H9 (cell line): ENCODE results near the gene ABCE1. TPM values are rescaled to one million over a fixed set of nuclear protein-coding genes. Genes with fewer than 3 reads are reported as not detected.

Source experiments
- DNase-seq: peaks from one replicate; pipeline ENCODE4 v3.0.0-alpha.2; 2017
- H2AFZ ChIP-seq: one replicate; pipeline ENCODE4 v1.6.1; 2013; ENCODE audit warnings: mild to moderate bottlenecking, low read length, control low read depth, moderate library complexity
- H2AK5ac ChIP-seq: 2 replicates; pipeline ENCODE4 v1.6.1; 2013; ENCODE audit warnings: low read length, control low read depth, mixed read lengths; ENCODE audit not compliant: insufficient read length
- H2BK120ac ChIP-seq: one replicate; pipeline ENCODE4 v1.6.1; 2013; ENCODE audit warnings: low read depth, mild to moderate bottlenecking, low read length, control low read depth, inconsistent platforms; ENCODE audit not compliant: poor library complexity, severe bottlenecking
- H2BK12ac ChIP-seq: 2 replicates; pipeline ENCODE4 v1.6.1; 2013; ENCODE audit warnings: low read length, control low read depth, mixed read lengths, low read depth; ENCODE audit not compliant: insufficient read length
- H2BK15ac ChIP-seq: 2 replicates; pipeline ENCODE4 v1.6.1; 2013; ENCODE audit warnings: low read depth, low read length, control low read depth
- H2BK20ac ChIP-seq: one replicate; pipeline ENCODE4 v1.6.1; 2013; ENCODE audit warnings: low read depth, mild to moderate bottlenecking, low read length, control low read depth, inconsistent platforms; ENCODE audit not compliant: poor library complexity, severe bottlenecking
- H2BK5ac ChIP-seq: 2 replicates; pipeline ENCODE4 v1.6.1; 2013; ENCODE audit warnings: low read length, control low read depth, mixed read lengths; ENCODE audit not compliant: insufficient read length
- H3K14ac ChIP-seq: 2 replicates; pipeline ENCODE4 v1.6.1; 2013; ENCODE audit warnings: low read length, control low read depth; ENCODE audit not compliant: insufficient read depth
- H3K18ac ChIP-seq: 2 replicates; pipeline ENCODE4 v1.6.1; 2013; ENCODE audit warnings: low read depth, mild to moderate bottlenecking, mixed read lengths, low read length, control low read depth; ENCODE audit not compliant: insufficient read length
- H3K23ac ChIP-seq: 2 replicates; pipeline ENCODE4 v1.6.1; 2013; ENCODE audit warnings: low read length, control low read depth, mixed read lengths, low read depth; ENCODE audit not compliant: insufficient read length
- H3K23me2 ChIP-seq: 2 replicates; pipeline ENCODE4 v1.6.1; 2013; ENCODE audit warnings: low read depth, mild to moderate bottlenecking, mixed read lengths, low read length, control low read depth; ENCODE audit not compliant: insufficient read length, poor library complexity, severe bottlenecking
- H3K27ac ChIP-seq: 2 replicates; pipeline ENCODE4 v1.5.1; 2013; ENCODE audit warnings: low read length, control low read depth, mixed read lengths, low read depth; ENCODE audit not compliant: insufficient read length
- H3K27me3 ChIP-seq: 2 replicates; pipeline ENCODE4 v1.6.1; 2013; ENCODE audit warnings: low read length, control low read depth, inconsistent platforms; ENCODE audit not compliant: insufficient read depth
- H3K4ac ChIP-seq: 2 replicates; pipeline ENCODE4 v1.6.1; 2013; ENCODE audit warnings: low read depth, mild to moderate bottlenecking, control low read depth, inconsistent platforms, low read length, moderate library complexity
- H3K4me1 ChIP-seq: 2 replicates; pipeline ENCODE4 v1.6.1; 2013; ENCODE audit warnings: low read length, control low read depth, inconsistent platforms; ENCODE audit not compliant: insufficient read depth
- H3K4me2 ChIP-seq: 2 replicates; pipeline ENCODE4 v1.6.1; 2013; ENCODE audit warnings: low read length, control low read depth, mixed read lengths; ENCODE audit not compliant: insufficient read length, insufficient read depth
- H3K56ac ChIP-seq: 2 replicates; pipeline ENCODE4 v1.6.1; 2013; ENCODE audit warnings: low read depth, mild to moderate bottlenecking, mixed read lengths, low read length, control low read depth; ENCODE audit not compliant: insufficient read length
- H3K79me1 ChIP-seq: 2 replicates; pipeline ENCODE4 v1.6.1; 2013; ENCODE audit warnings: low read depth, mild to moderate bottlenecking, moderate library complexity, low read length, control low read depth, inconsistent platforms; ENCODE audit not compliant: insufficient read depth, poor library complexity, severe bottlenecking
- H3K79me2 ChIP-seq: 2 replicates; pipeline ENCODE4 v1.6.1; 2013; ENCODE audit warnings: low read length, control low read depth, inconsistent platforms; ENCODE audit not compliant: insufficient read depth
- H3K9ac ChIP-seq: 2 replicates; pipeline ENCODE4 v1.6.1; 2013; ENCODE audit warnings: low read length, control low read depth, mixed read lengths; ENCODE audit not compliant: insufficient read length; ENCODE audit errors: extremely low read depth
- H3K9me3 ChIP-seq: one replicate; pipeline ENCODE4 v1.6.1; 2013; ENCODE audit warnings: low read depth, low read length, inconsistent platforms; ENCODE audit not compliant: control insufficient read depth
- H3T11ph ChIP-seq: one replicate; pipeline ENCODE4 v1.6.1; 2013; ENCODE audit warnings: mild to moderate bottlenecking, low read length, control low read depth, inconsistent platforms
- H4K20me1 ChIP-seq: one replicate; pipeline ENCODE4 v1.6.1; 2013; ENCODE audit not compliant: control insufficient read depth, insufficient read length, insufficient read depth
- H4K5ac ChIP-seq: 2 replicates; pipeline ENCODE4 v1.6.1; 2013; ENCODE audit warnings: low read depth, mild to moderate bottlenecking, mixed read lengths, low read length, control low read depth; ENCODE audit not compliant: insufficient read length
- H4K8ac ChIP-seq: replicated peaks from 2 replicates; pipeline ENCODE4 v1.6.1; 2013; ENCODE audit warnings: low read length, control low read depth, mixed read lengths, low read depth; ENCODE audit not compliant: insufficient read length
- H4K91ac ChIP-seq: 2 replicates; pipeline ENCODE4 v1.6.1; 2013; ENCODE audit warnings: low read depth, mild to moderate bottlenecking, moderate library complexity, mixed read lengths, low read length, control low read depth; ENCODE audit not compliant: insufficient read length
- H3K27ac Mint-ChIP-seq, 3 experiments: 2 replicates in 2 of 3; 3 replicates in 1 of 3; pipeline ENCODE4 v1.8.0; 2020 to 2021; ENCODE audit warnings: mixed read lengths in 3 of 3, mild to moderate bottlenecking in 1 of 3, moderate library complexity in 1 of 3
- H3K27me3 Mint-ChIP-seq: 2 replicates; pipeline ENCODE4 v1.8.0; 2021; ENCODE audit warnings: low read depth, mild to moderate bottlenecking, moderate library complexity, mixed read lengths
- H3K36me3 Mint-ChIP-seq, 3 experiments: 2 replicates in 2 of 3; 3 replicates in 1 of 3; pipeline ENCODE4 v1.8.0; 2020 to 2021; ENCODE audit warnings: low read depth in 3 of 3, mixed read lengths in 3 of 3; ENCODE audit not compliant: insufficient read depth in 1 of 3
- H3K4me1 Mint-ChIP-seq, 2 experiments: 2 replicates each; pipeline ENCODE4 v1.8.0; 2020; ENCODE audit warnings: mixed read lengths in 2 of 2
- H3K4me3 Mint-ChIP-seq, 2 experiments: 2 replicates in 1 of 2; 3 replicates in 1 of 2; pipeline ENCODE4 v1.8.0; 2020 to 2021; ENCODE audit warnings: mild to moderate bottlenecking in 2 of 2, mixed read lengths in 2 of 2, moderate library complexity in 1 of 2
- H3K9me3 Mint-ChIP-seq, 2 experiments: 2 replicates in 1 of 2; 3 replicates in 1 of 2; pipeline ENCODE4 v1.8.0; 2020; ENCODE audit warnings: mild to moderate bottlenecking in 2 of 2, mixed read lengths in 2 of 2, moderate library complexity in 1 of 2
- CTCF ChIP-seq: fragments of 200-600 bp; sonication (generic); conservative IDR thresholded peaks from 3 replicates; pipeline ENCODE4 v1.8.0; 2021; ENCODE audit warnings: antibody characterized with exemption, mild to moderate bottlenecking
- total RNA-seq: library from RNA; stranded (reverse); gene quantifications from 2 replicates; pipeline ENCODE4 v1.2.1, GENCODE V29; 2021

Gene ABCE1
- total RNA-seq, 1 experiment from 2014 or later, result 112 TPM

- no peak for DNase-seq
- Histone ChIP-seq H4K8ac (no peak overlapping the region), H3K23ac (no peak overlapping the region), H3K23me2 (no peaks in the 10 kb centered on the region), H2AK5ac (no peak overlapping the region), H3T11ph (no peak overlapping the region), H4K20me1 (no peaks in the 10 kb centered on the region), H3K9me3 (no peaks in the 10 kb centered on the region), H2BK120ac (no peak overlapping the region), H3K27me3 (no peaks in the 10 kb centered on the region), H3K4me1 (no peaks in the 10 kb centered on the region), H2AFZ (no peak overlapping the region), H3K9ac (no peak overlapping the region), H3K79me2 (no peaks in the 10 kb centered on the region), H3K56ac (no peak overlapping the region), H3K79me1 (no peaks in the 10 kb centered on the region), H2BK20ac (no peak overlapping the region), H3K27ac (no peak overlapping the region), H2BK5ac (no peak overlapping the region), H4K91ac (no peak overlapping the region), H4K5ac (no peak overlapping the region), H3K14ac (no peak overlapping the region), H2BK12ac (no peak overlapping the region), H3K4ac (no peak overlapping the region), H3K18ac (no peak overlapping the region), H3K4me2 (no peak overlapping the region), H2BK15ac (no peak overlapping the region)
- Mint-ChIP-seq H3K27ac (no peak overlapping the region), H3K4me1 (no peaks in the 10 kb centered on the region), H3K4me3 (no peak overlapping the region), H3K9me3 (no peaks in the 10 kb centered on the region), H3K36me3 (peaks cover 34 to 70% (median 56%) of the 10 kb centered on the region in 3 experiments), H3K27me3 (no peaks in the 10 kb centered on the region)
- no peak for TF ChIP-seq CTCF
Measured at GRCh38 chr4:145108128-145108527, 10.0 kb downstream of the ABCE1 start.
